GM12872 (cell line): ENCODE results near the gene IL1RAPL2.

Source experiments
- CTCF ChIP-seq: IDR thresholded peaks from 3 replicates; pipeline ENCODE4 v1.5.1; 2011; ENCODE audit warnings: low read depth, mild to moderate bottlenecking, low read length, moderate library complexity; ENCODE audit not compliant: insufficient read depth

Gene IL1RAPL2

GRCh38 chrX:105328773-105329172 lies 762.8 kb downstream of the IL1RAPL2 start:
- TF ChIP-seq CTCF, result no peak

- no peak for TF ChIP-seq CTCF
These were observed 765.2 kb downstream of the IL1RAPL2 start for GRCh38 chrX:105331244-105331643.

GRCh38 chrX:105347373-105347772 lies 781.4 kb downstream of the IL1RAPL2 start:
- TF ChIP-seq CTCF, result no peak

- TF ChIP-seq CTCF, result no peak
These were observed 783.5 kb downstream of the IL1RAPL2 start for GRCh38 chrX:105349476-105349875.

GRCh38 chrX:105375816-105376215 lies 809.8 kb downstream of the IL1RAPL2 start:
- no peak for TF ChIP-seq CTCF

GRCh38 chrX:105424729-105425128 lies 858.7 kb downstream of the IL1RAPL2 start:
- no peak for TF ChIP-seq CTCF

GRCh38 chrX:105451401-105451800 lies 885.4 kb downstream of the IL1RAPL2 start:
- no peak for TF ChIP-seq CTCF

- no peak for TF ChIP-seq CTCF
These were observed 892.8 kb downstream of the IL1RAPL2 start for GRCh38 chrX:105458846-105459245.
